Epidermal melanocyte (primary cell): ENCODE results near the gene APOF.
"Not testable (repeated sequence)": the region's sequence is repeated elsewhere in the genome, so short reads cannot be mapped to it uniquely, and the experiment has no call there.

Experiments used
- DNase-seq: peaks from one replicate; pipeline ENCODE4 v3.0.0; 2011; ENCODE audit warnings: low spot score; ENCODE audit not compliant: insufficient read length

The APOF gene

DNA sequence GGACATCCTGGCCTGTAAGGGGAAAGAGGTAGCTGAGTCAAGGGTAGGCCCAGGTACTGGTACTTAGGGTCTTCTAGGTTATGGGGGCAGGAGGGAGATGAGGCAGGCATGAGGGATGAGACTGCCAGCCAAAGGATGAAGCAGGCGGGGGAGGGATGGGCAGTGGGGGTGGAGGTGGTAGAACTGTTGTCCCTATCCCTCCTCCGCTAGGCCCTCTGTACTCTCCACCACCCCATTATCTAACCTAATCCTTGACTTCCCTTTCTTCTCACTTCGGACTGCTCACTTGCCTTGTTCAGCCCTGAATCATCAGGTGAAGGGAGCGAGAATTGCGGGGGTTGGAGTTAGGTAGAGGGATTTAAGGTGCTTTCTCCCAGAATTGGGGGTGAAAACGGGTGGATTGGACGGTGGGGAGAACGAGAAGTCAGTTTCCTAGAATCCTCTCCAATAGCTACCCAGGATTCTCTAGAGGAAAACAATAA, 29.4 kb downstream of the APOF start:
- DNase-seq: no peak

DNA sequence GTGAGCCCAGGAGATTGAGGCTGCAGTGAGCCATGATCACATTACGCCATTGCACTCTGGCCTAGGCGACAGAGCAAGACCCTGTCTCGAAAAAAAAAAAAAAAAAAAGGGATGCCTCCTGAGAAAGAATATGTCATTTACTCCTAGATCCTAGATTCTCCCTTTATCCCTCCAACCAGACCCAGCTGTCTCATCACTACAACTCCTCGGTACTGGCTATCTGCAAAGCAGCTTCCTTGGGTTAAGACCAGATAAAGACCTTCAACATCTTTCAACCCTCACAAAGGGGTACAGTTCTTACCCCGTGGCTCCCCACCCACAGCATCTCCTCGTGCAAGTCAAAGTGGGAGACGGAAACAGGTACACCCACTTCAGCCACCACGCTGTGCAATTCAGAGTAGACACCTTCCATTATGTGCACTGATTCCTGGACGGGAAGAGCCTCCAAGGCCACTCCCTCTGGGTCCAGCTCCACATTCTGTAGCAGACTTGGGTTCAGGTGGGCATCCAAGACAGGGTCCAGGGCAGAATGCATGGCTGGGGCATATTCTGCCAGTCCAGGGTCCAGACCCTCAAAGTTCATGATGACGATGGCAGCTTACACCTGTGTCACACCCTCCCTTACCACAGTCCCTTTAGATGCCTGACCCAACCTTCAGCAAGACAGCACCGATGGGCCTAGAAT, 30.0 kb downstream of the APOF start:
- no peak for DNase-seq

DNA sequence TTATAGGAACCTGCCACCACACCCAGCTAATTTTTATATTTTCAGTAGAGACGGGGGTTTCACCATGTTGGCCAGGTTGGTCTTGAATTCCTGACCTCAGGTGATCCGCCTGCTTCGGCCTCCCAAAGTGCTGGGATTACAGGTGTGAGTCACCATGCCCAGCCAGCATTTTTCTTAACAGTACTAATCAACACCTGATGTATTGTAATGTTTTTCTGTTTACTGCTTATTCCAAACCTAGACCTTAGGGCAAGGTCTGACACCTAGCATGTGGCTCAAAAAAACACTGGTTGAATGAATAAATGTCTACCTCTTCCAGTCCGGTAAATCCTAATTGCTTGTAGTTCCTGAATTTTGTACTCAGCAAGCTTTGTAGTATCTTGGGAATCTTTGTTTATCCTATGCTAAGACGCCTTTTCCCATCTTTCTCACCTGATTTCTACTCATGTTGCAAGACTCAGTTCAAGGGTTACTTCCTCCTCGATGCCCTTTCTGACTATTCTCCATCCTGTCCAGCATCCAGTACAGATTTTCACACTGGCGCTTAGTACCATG, 31.6 kb downstream of the APOF start:
- no peak for DNase-seq

DNA sequence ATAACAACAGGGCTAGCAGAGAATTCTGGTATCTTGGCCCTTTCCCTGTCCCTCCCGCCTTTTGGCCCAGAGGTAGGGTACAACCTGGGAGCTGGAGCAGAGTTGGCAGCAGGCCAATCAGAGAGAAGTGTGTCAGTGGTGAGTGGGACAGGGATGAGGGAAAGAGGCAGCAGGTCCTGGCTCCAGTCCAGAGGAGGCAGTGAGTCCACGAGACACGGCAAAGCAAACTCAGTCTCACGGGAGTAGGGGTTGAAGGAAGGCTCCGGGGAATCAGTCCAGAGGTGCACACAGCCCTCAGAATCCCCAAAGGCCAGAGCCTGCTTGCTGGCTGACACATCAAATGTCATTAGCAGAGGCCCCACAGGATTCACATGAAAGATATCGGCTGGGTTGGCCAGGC, 36.1 kb downstream of the APOF start:
- no peak for DNase-seq

DNA sequence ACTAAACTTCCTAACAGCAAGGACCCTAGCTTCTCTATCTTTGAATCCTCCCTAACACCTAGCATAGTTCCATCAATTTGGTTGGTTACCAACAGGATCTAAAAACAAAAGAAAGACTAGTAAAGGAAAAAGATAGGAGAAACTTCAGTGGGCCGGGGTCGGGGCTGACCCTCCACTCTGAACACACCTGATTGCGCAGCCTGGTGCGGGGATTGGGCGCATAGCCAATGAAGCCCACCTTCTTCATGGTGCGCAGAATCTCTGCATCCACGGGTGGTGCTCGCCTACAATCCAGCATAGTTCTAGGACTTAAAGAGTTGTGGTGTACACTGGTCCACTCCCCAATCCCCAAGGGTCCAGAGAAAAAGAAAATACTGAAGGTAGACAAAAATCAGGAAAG, 36.5 kb downstream of the APOF start:
- no peak for DNase-seq

DNA sequence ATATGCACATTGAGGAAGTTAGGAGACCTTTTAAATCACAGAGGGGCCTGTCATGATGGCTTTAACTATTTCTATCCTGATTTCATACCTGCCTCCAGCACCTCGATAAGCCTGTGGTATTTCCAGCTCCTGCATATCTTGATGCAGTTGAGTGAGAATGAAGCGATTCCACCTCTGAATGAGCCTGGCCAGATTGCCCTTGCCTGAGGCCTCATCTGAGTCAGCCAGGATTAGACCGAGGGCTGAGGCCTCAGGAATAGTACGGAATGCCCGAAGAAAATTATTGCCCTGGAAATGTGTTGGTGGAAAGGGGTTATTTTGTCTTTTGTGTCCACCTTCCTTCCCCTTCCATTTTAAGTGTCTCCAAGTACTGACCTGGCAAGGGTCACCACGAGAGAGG, 38.5 kb downstream of the APOF start:
- no peak for DNase-seq

DNA sequence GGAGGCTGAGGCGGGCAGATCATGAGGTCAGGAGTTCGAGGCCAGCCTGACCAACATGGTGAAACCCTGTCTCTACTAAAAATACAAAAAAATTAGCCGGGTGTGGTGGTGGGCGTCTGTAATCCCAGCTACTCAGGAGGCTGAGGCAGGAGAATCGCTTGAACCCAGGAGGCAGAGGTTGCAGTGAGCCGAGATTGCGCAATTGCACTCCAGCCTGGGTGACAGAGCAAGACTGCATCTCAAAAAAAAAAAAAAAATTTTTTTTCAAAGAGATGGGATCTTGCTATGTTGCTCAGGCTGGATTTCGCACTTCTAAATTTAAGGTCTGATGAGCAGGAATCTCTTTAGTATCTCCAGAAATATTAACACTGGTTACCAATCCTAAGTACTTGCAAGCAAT, 41.0 kb downstream of the APOF start:
- not testable (repeated sequence) for DNase-seq

DNA sequence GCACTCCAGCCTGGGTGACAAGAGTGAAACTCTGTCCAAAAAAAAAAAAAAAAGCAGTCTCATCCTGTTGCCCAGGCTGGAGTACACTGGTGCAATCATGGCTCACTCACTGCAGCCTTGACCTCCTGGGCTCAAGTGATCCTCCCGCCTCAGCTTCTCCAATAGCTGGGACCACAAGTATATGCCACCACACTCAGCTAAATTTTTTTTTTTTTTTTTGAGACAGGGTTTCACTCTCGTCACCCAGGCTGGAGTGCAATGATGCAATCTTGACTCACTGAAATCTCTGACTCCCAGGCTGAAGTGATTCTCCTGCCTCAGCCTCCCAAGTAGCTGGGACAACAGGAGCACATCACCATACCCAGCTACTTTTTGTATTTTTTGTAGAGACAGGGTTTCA, 41.6 kb downstream of the APOF start:
- no peak for DNase-seq

DNA sequence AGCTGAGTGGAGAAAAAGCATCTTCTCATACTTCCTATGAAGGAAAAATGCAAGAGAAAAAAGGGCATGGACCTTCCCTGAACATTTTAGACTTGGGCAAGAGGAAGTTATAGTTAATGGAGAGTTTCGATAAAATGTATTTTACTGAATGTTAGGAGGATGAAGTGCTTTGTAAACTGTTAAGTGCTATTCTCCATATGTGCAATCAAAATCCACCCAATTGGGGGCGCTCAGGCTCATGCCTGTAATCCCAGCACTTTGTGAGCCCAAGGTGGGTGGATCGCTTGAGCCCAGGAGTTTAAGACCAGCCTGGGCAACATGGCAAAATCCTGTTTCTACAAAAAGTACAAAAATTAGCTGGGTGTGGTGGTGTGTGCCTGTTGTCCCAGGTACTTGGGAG, 45.0 kb downstream of the APOF start:
- no peak for DNase-seq

DNA sequence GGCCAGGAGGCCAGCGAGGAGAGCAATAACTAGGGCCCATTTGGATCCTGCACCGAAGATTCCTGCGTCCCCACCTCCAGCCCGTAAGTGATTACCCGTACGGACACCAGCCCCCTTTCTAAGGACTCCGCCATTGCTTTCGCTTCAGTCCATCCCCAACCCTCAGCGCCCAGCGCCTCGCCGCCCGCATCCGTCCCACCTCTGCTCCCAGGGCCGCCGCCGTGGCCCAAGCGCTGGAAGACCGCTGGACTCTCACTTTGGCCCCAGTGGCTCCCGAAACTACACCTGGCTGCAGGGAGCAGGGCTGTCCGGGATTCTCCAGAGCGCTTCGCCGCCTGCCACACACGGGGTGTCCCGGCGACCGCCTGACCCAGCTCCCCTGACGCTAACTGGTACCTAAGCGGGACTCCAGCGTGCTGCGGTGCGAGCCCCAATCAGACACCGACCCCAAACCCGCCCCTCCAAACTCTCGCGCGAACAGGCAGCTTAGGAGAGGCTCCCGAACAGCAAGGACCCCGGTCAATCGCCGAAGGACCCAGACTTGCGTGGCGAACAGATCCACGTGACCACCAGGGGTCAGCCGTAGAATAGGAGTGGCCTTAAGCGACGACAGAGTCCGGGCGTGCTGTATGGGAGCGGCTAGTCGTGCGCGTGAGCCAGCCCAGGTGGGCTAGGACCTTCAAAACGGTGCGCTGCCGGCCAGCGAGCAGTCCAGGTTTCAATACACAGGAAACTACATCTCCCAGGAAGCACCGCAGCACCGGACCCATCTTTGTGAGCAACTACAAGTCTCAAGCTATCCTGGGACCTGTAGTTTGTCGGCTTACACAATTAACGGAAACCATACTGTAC, 46.8 kb downstream of the APOF start, which contains the start of gene CNPY2:
Gene CNPY2, minus strand, starts transcription at position 367 of the 852 bp plus-strand sequence. CDS start 771 bp downstream, outside the sequence.
- DNase-seq: peak; percentile 89

DNA sequence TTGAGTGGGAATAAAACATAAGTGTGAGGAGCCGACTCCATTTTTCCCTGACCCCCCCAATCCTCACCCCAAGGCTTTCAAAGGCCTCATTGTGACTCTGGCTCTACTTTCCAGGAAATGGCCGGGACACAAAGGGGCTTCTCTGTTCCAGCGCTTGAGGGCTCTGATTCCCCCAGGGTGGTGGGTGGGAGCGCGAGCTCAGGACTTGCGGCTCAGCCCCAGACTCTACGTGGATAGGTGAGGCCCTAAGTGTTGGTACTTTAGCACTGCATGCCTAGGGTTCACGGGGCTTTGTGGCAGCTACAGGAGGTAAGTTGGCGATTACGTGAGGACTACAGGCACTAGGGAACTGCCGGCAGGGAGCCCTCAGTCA, 47.4 kb downstream of the APOF start:
- peak; percentile 65 for DNase-seq

DNA sequence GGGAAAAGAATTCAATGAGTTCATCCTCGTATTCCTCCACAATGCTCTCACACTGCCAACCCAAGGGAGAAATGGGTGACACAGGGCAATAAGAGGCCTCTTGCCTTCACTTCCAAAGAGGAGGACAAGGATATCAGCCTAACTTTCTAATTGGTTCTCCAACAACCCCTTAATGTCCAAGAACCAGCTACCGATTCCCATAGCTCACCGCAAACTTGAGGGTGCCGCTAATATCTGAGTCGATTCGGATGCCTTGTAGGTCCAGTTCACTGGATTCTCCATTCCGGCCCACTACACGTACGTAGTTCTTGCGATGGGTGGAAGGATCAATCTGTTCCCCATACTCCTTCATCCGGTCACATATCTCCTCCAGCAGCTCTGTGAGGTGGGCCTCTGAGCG, 51.7 kb downstream of the APOF start:
- no peak for DNase-seq
